ENCODE results near the gene GALK2. TPM values are rescaled to one million over a fixed set of nuclear protein-coding genes. Genes with fewer than 3 reads are reported as not detected.

GALK2 gene
- total RNA-seq, 1 experiment from 2014 or later, result 13.7 TPM

- no peak overlapping the region for H3K14ac ChIP-seq (ENCODE audit: insufficient read depth, low read length)
- H2BK15ac ChIP-seq (ENCODE audit: low read depth, low read length), result no peak overlapping the region
- Mint-ChIP-seq H3K27me3 (ENCODE audit: low read depth) (no peaks in the 10 kb centered on the region), H3K36me3 (ENCODE audit: insufficient read depth in 1 of 3, low read depth in 3 of 3) (peaks cover 16 to 25% (median 16%) of the 10 kb centered on the region in 3 experiments), H3K9me3 (peaks cover 13 to 17% of the 10 kb centered on the region in 2 experiments; a peak in 4 of 5 replicates), H3K4me3 (no peak overlapping the region), H3K27ac (no peak overlapping the region), H3K4me1 (peaks cover 16 to 17% of the 10 kb centered on the region in 2 experiments)
- no peak overlapping the region for H3K27ac ChIP-seq (ENCODE audit: insufficient read length, low read depth, low read length)
- H3K4me1 ChIP-seq (ENCODE audit: insufficient read depth, low read length), result no peaks in the 10 kb centered on the region
- no peak for DNase-seq
- H3K4ac ChIP-seq (ENCODE audit: low read depth, low read length), result no peak overlapping the region
- no peak overlapping the region for H3K56ac ChIP-seq (ENCODE audit: insufficient read length, low read depth, low read length)
- no peak overlapping the region for H3K18ac ChIP-seq (ENCODE audit: insufficient read length, low read depth, low read length)
- H3K9me3 ChIP-seq (ENCODE audit: control insufficient read depth, low read depth, low read length), result no peaks in the 10 kb centered on the region
- H3K79me2 ChIP-seq (ENCODE audit: insufficient read depth, low read length), result no peaks in the 10 kb centered on the region
- TF ChIP-seq CTCF (conservative IDR thresholded peaks at IDR 0.05), result no peak
- H4K8ac ChIP-seq (replicated peaks; ENCODE audit: insufficient read length, low read depth, low read length), result no peak overlapping the region
- H4K91ac ChIP-seq (ENCODE audit: insufficient read length, low read depth, low read length), result no peak overlapping the region
- H4K5ac ChIP-seq (ENCODE audit: insufficient read length, low read depth, low read length), result no peak overlapping the region
- no peaks in the 10 kb centered on the region for H4K20me1 ChIP-seq (ENCODE audit: control insufficient read depth, insufficient read depth, insufficient read length)
- no peak overlapping the region for H3K23ac ChIP-seq (ENCODE audit: insufficient read length, low read depth, low read length)
- H2BK12ac ChIP-seq (ENCODE audit: insufficient read length, low read depth, low read length), result no peak overlapping the region
- no peaks in the 10 kb centered on the region for H3K23me2 ChIP-seq (ENCODE audit: insufficient read length, low read depth, low read length, poor library complexity, severe bottlenecking)
- no CpG with 5 or more reads among the region's 7 CpGs for WGBS (ENCODE audit: extremely low coverage, insufficient read length, low lambda C conversion rate)
- H3K27me3 ChIP-seq (ENCODE audit: insufficient read depth, low read length), result no peaks in the 10 kb centered on the region
- H2AFZ ChIP-seq (ENCODE audit: low read length), result no peak overlapping the region
- H2AK5ac ChIP-seq (ENCODE audit: insufficient read length, low read length), result no peak overlapping the region
- no peak overlapping the region for H3K4me2 ChIP-seq (ENCODE audit: insufficient read depth, insufficient read length, low read length)
- no peak overlapping the region for H2BK20ac ChIP-seq (ENCODE audit: low read depth, low read length, poor library complexity, severe bottlenecking)
- H3K79me1 ChIP-seq (ENCODE audit: insufficient read depth, low read depth, low read length, poor library complexity, severe bottlenecking), result no peaks in the 10 kb centered on the region
- H3K9ac ChIP-seq (ENCODE audit: extremely low read depth, insufficient read length, low read length), result no peak overlapping the region
- H3T11ph ChIP-seq (ENCODE audit: low read length), result no peak overlapping the region
- no peak overlapping the region for H2BK120ac ChIP-seq (ENCODE audit: low read depth, low read length, poor library complexity, severe bottlenecking)
- H2BK5ac ChIP-seq (ENCODE audit: insufficient read length, low read length), result no peak overlapping the region
Measured at GRCh38 chr15:49178497-49178896, 8.4 kb downstream of the GALK2 start.
